K562 (cell line): ENCODE measurements around the gene PEX5L. TPM values are rescaled to one million over a fixed set of nuclear protein-coding genes. Genes with fewer than 3 reads are reported as not detected.

Experiments
- ATAC-seq: fragments of 200-7000 bp; cut with Tn5 transposase; 3 replicates; pipeline ENCODE4 v1.9.1; 2020; ENCODE audit warnings: moderate library complexity
- BruUV-seq: library from RNA; stranded (reverse); fragments of 400-500 nt; replicated peaks from 2 replicates; lab custom pipeline; 2021; lab: Mats Ljungman, UMichigan
- CTCF ChIA-PET: fragments of 300-600 bp; formaldehyde crosslinking; extraction: SDS; loops from one replicate; lab custom pipeline; 2021; ENCODE audit warnings: low intra/inter-chr PET ratio; lab: Yijun Ruan, JAX
- POLR2A ChIA-PET: fragments of 300-600, 350-650 bp; sonication (Branson Sonifier 250); formaldehyde crosslinking; extraction: SDS; loops from one replicate; lab custom pipeline; 2021; ENCODE audit warnings: antibody characterized with exemption, inconsistent platforms; lab: Yijun Ruan, JAX
- DNase-seq, 4 experiments: peaks; one replicate each; pipeline versions ENCODE4 v3.0.0 to v3.0.0-alpha.2; 2011 to 2018; ENCODE audit warnings: low spot score in 3 of 4, mixed read lengths in 3 of 4; ENCODE audit errors: extremely low read depth in 1 of 4
- FAIRE-seq: peaks from 2 replicates; lab custom pipeline; 2011; peaks lifted over from hg19 to GRCh38; lab: Jason Lieb, UNC
- H2AFZ ChIP-seq: 2 replicates; pipeline ENCODE4 v1.6.0; 2011; ENCODE audit warnings: low read depth, low read length, control low read depth, inconsistent platforms
- H3K27ac ChIP-seq: fragments of 200-600 bp; 3 replicates; pipeline ENCODE4 v1.8.0; 2011; ENCODE audit warnings: low read depth, mild to moderate bottlenecking, control low read depth, inconsistent platforms, low read length, moderate library complexity, mixed read lengths; ENCODE audit errors: extremely low read depth
- H3K27me3 ChIP-seq, 2 experiments: fragments of 300-600 bp in 1 of 2; 2 replicates in 1 of 2; 3 replicates in 1 of 2; pipeline versions ENCODE4 v1.6.0 to v1.8.0; 2011; ENCODE audit warnings: inconsistent platforms in 2 of 2, low read length in 2 of 2, mild to moderate bottlenecking in 1 of 2, mixed read lengths in 1 of 2, moderate library complexity in 1 of 2; ENCODE audit not compliant: control insufficient read depth in 2 of 2, insufficient read depth in 2 of 2
- H3K36me3 ChIP-seq: fragments of 300-600 bp; 3 replicates; pipeline ENCODE4 v1.8.0; 2011; ENCODE audit warnings: mild to moderate bottlenecking, low read length, inconsistent platforms; ENCODE audit not compliant: control insufficient read depth, insufficient read depth
- H3K4me1 ChIP-seq, 2 experiments: fragments of 200-600 bp in 1 of 2; replicated peaks in 1 of 2; 2 replicates in 1 of 2; 3 replicates in 1 of 2; pipeline versions ENCODE4 v1.5.1 to v1.8.0; 2011; ENCODE audit warnings: inconsistent platforms in 2 of 2, low read length in 2 of 2, mild to moderate bottlenecking in 1 of 2, mixed read lengths in 1 of 2, moderate library complexity in 1 of 2; ENCODE audit not compliant: control insufficient read depth in 2 of 2, insufficient read depth in 2 of 2
- H3K4me2 ChIP-seq: 2 replicates; pipeline ENCODE4 v1.6.1; 2011; ENCODE audit warnings: low read length, control low read depth, inconsistent platforms, mixed read lengths; ENCODE audit not compliant: insufficient read depth
- H3K4me3 ChIP-seq: fragments of 200-600 bp; sonication (generic), shearing (Covaris generic); 2 replicates; pipeline ENCODE4 v1.5.1; 2016; ENCODE audit warnings: control low read depth, inconsistent platforms
- H3K79me2 ChIP-seq: fragments of 200-600 bp; 3 replicates; pipeline ENCODE4 v1.8.0; 2011; ENCODE audit warnings: low read length, inconsistent platforms; ENCODE audit not compliant: control insufficient read depth, insufficient read depth
- H3K9ac ChIP-seq, 2 experiments: 2 replicates each; pipeline versions ENCODE4 v1.6.0 to v1.6.1; 2011; ENCODE audit warnings: low read depth in 2 of 2, low read length in 2 of 2, control low read depth in 1 of 2, inconsistent platforms in 1 of 2, mild to moderate bottlenecking in 1 of 2, mixed read lengths in 1 of 2; ENCODE audit not compliant: insufficient read depth in 1 of 2
- H3K9me1 ChIP-seq: one replicate; pipeline ENCODE4 v1.6.0; 2011; ENCODE audit warnings: inconsistent platforms, mild to moderate bottlenecking, low read length, moderate library complexity; ENCODE audit not compliant: control insufficient read depth, insufficient read depth
- H3K9me3 ChIP-seq: replicated peaks from 2 replicates; pipeline ENCODE4 v1.5.1; 2011; ENCODE audit warnings: low read depth, low read length, inconsistent platforms; ENCODE audit not compliant: control insufficient read depth, insufficient read depth
- H4K20me1 ChIP-seq: replicated peaks from 2 replicates; pipeline ENCODE4 v1.6.1; 2011; ENCODE audit warnings: low read length, inconsistent platforms, mixed read lengths; ENCODE audit not compliant: control insufficient read depth, insufficient read depth
- BRF1 ChIP-seq: IDR thresholded peaks from 3 replicates; pipeline ENCODE4 v1.6.1; 2011; ENCODE audit warnings: borderline replicate concordance, mild to moderate bottlenecking; ENCODE audit not compliant: insufficient read length; ENCODE audit errors: extremely low read depth
- E4F1 ChIP-seq: fragments of 250-450 bp; sonication (Bioruptor Pico); IDR thresholded peaks from 2 replicates; pipeline ENCODE4 v1.5.0; 2021; ENCODE audit warnings: mild to moderate bottlenecking, borderline replicate concordance
- ETS2 ChIP-seq: IDR thresholded peaks from 2 replicates; pipeline ENCODE4 v1.6.1; 2016; ENCODE audit warnings: borderline replicate concordance, missing genetic modification characterization, mild to moderate bottlenecking, moderate library complexity, missing compliant biosample characterization; ENCODE audit not compliant: poor library complexity, severe bottlenecking
- FOXP1 ChIP-seq: sonication (generic); formaldehyde crosslinking; IDR thresholded peaks from 2 replicates; pipeline ENCODE4 v1.8.0; 2022; ENCODE audit warnings: mild to moderate bottlenecking, missing genetic modification reagents
- HMGN3 ChIP-seq: IDR thresholded peaks from 2 replicates; pipeline ENCODE4 v1.6.1; 2011; ENCODE audit warnings: borderline replicate concordance, low read depth, mild to moderate bottlenecking, mixed read lengths, low read length; ENCODE audit not compliant: insufficient read length; ENCODE audit errors: extremely low read depth
- KLF10 ChIP-seq: fragments of 250-450 bp; sonication (Bioruptor Pico); IDR thresholded peaks from 2 replicates; pipeline ENCODE4 v1.6.1; 2021; ENCODE audit warnings: matching md5 sums
- NCOA1 ChIP-seq: fragments of 450-650 bp; IDR thresholded peaks from 2 replicates; pipeline ENCODE4 v1.6.1; 2016; ENCODE audit warnings: low read depth
- NFIX ChIP-seq: fragments of 250-450 bp; sonication (Bioruptor Pico); IDR thresholded peaks from 2 replicates; pipeline ENCODE4 v1.4.0; 2020; ENCODE audit warnings: low read depth, mild to moderate bottlenecking, moderate library complexity
- TARDBP ChIP-seq: fragments of 450-650 bp; IDR thresholded peaks from 2 replicates; pipeline ENCODE4 v1.6.1; 2016
- TCFL5 ChIP-seq: fragments of 250-450 bp; sonication (Bioruptor Pico); conservative IDR thresholded peaks from 2 replicates; pipeline ENCODE4 v1.6.1; 2021; ENCODE audit warnings: mild to moderate bottlenecking, moderate library complexity, matching md5 sums
- ZBTB49 ChIP-seq: sonication (generic); formaldehyde crosslinking; IDR thresholded peaks from 2 replicates; pipeline ENCODE4 v1.8.0; 2022; ENCODE audit warnings: missing genetic modification reagents, mild to moderate bottlenecking, borderline replicate concordance
- ZNF197 ChIP-seq: fragments of 200-800 bp; sonication (Bioruptor generic); IDR thresholded peaks from 2 replicates; pipeline ENCODE4 v1.6.1; 2016; ENCODE audit warnings: low read depth, missing genetic modification characterization, missing compliant biosample characterization
- ZNF41 ChIP-seq: fragments of 250-450 bp; sonication (Bioruptor Pico); conservative IDR thresholded peaks from 2 replicates; pipeline ENCODE4 v1.4.0; 2020; ENCODE audit warnings: mild to moderate bottlenecking
- WGBS: fragments of 100-300 bp; shearing (Covaris generic); methylation state at CpG from one replicate; pipeline ENCODE4 v1.1.6; 2016; ENCODE audit warnings: low coverage, mixed read lengths; ENCODE audit not compliant: insufficient coverage; ENCODE audit errors: missing lambda C conversion rate; 5-methylcytosine and 5-hydroxymethylcytosine counted together
- in situ Hi-C: fragments of 300-500 bp; cut with MboI; formaldehyde crosslinking; loops from 4 replicates; pipeline ENCODE4 v1.15.0; 2018; ENCODE audit warnings: inconsistent platforms, mixed read lengths
- intact Hi-C: fragments of 100-400 bp; cut with micrococcal nuclease; formaldehyde crosslinking; loops from 2 replicates; pipeline ENCODE4 v1.14.2; 2022
- polyA plus RNA-seq, 8 experiments: library from polyadenylated mRNA; depleted of rRNA in 4 of 8; stranded (reverse) in 5 of 8; unstranded in 3 of 8; fragments of >200 nt; fragmentation: Nextera tagmentation in 2 of 8; fragmentation: Illumina TruSeq in 1 of 8; extraction: Ambion mirVana in 2 of 8; extraction: Trizol in 1 of 8; gene quantifications; 2 replicates each; pipeline versions ENCODE4 v1.2.1 to v1.2.3, GENCODE V29; 2011 to 2014; ENCODE audit warnings: inconsistent platforms in 1 of 8, missing spikeins in 1 of 8
- total RNA-seq, 7 experiments: library from RNA; depleted of rRNA in 6 of 7; stranded (reverse); fragments of >200 nt in 6 of 7; fragmentation: Illumina TruSeq in 2 of 7; extraction: Trizol in 2 of 7; gene quantifications; 2 replicates each; pipeline versions ENCODE4 v1.2.1 to v1.2.3, GENCODE V29; 2011 to 2021; ENCODE audit warnings: low replicate concordance in 1 of 7
- TF ChIP-seq, protein P1 (sequence below): fragments of 250-450 bp; sonication (Bioruptor Pico); IDR thresholded peaks from 2 replicates; pipeline ENCODE4 v1.8.0; 2022; ENCODE audit warnings: inconsistent platforms

The PEX5L gene
- total and polyA plus RNA-seq, 9 of the 15 experiments (the other 6 are each of a cell fraction or from before 2014, with no cell fraction given), result not detected

DNA sequence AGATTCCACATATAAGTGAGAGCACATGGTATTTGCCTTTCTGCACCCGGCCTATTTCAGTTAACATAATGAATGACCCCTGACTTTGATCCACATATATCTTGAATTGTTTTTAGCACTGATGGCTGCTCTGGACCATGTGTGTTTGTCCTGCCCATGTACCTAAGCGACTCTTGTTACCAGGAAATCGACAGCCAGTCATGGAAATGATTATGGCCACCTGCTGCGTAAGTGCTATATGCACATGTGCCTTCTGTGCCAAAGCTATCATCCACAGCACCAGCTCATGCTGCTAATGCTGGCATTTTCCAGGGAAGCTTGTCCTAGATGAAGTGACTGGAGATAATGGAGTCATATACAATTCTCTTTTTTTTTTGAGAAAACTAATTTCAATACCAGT, 103.7 kb downstream of the PEX5L start (continued):
- TF ChIP-seq, protein P1, sequence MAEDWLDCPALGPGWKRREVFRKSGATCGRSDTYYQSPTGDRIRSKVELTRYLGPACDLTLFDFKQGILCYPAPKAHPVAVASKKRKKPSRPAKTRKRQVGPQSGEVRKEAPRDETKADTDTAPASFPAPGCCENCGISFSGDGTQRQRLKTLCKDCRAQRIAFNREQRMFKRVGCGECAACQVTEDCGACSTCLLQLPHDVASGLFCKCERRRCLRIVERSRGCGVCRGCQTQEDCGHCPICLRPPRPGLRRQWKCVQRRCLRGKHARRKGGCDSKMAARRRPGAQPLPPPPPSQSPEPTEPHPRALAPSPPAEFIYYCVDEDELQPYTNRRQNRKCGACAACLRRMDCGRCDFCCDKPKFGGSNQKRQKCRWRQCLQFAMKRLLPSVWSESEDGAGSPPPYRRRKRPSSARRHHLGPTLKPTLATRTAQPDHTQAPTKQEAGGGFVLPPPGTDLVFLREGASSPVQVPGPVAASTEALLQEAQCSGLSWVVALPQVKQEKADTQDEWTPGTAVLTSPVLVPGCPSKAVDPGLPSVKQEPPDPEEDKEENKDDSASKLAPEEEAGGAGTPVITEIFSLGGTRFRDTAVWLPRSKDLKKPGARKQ, result no peak
- no peak for TF ChIP-seq ZNF41 (CRISPR knock-in tag)
- no peak for TF ChIP-seq E4F1 (CRISPR knock-in tag)

DNA sequence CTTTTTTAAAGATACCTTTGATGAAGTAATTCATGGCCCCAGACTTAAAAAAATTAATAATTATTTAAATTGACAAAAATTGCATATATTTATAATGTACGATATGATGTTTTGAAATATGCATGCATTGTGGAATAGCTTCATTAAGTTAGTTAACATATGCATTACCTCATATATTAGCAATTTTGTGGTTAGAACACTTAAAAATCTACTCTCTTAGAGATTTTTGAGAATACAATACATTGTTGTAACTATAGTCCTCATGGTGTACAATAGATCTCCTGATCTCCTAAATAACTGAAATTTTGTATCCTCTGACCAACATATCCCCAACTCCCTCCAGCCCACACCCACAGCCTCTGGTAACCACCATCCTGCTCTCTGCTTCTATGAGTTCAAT, 104.1 kb downstream of the PEX5L start:
- in situ Hi-C loops, result no loop called here
- no peak overlapping the region for H3K4me3 ChIP-seq
- no peak overlapping the region for H2AFZ ChIP-seq
- no peak for FAIRE-seq
- WGBS, result 0% methylated on average over 1 of the region's 1 CpG
- no peaks in the 10 kb centered on the region for H3K9me1 ChIP-seq
- no peak overlapping the region for H3K27ac ChIP-seq
- H3K9ac ChIP-seq, result no peak overlapping the region
- no peaks in the 10 kb centered on the region for H3K9me3 ChIP-seq
- H3K36me3 ChIP-seq, result no peaks in the 10 kb centered on the region
- H3K79me2 ChIP-seq, result no peaks in the 10 kb centered on the region
- intact Hi-C loops, result no loop called here
- CTCF ChIA-PET, result no interaction called here
- no peak for DNase-seq
- no peak overlapping the region for H3K4me2 ChIP-seq
- no peak for ATAC-seq
- POLR2A ChIA-PET, result no interaction called here
- no peaks in the 10 kb centered on the region for H3K4me1 ChIP-seq
- no TSS peak for BruUV-seq
- H3K27me3 ChIP-seq, result no peaks in the 10 kb centered on the region
- no peaks in the 10 kb centered on the region for H4K20me1 ChIP-seq
- TF ChIP-seq FOXP1 (no peak), HMGN3 (no peak), ZNF197 (no peak), ETS2 (tag) (no peak), ZBTB49 (CRISPR knock-in tag) (no peak), TARDBP (no peak), TCFL5 (CRISPR knock-in tag) (no peak), NCOA1 (no peak), BRF1 (no peak), NFIX (CRISPR knock-in tag) (no peak), KLF10 (no peak)
